Peyer's patch (tissue), 4 donors: ENCODE data around the gene ZBTB11. TPM values are rescaled to one million over a fixed set of nuclear protein-coding genes. Genes with fewer than 3 reads are reported as not detected.

Source experiments
- DNase-seq, 3 donors: peaks; one replicate each; pipeline ENCODE4 v3.0.0-alpha.2; 2017 to 2019
- H3K27ac ChIP-seq, 4 donors: fragments of 200-600 bp; sonication (generic); one replicate each; pipeline ENCODE4 v1.5.1; 2016 to 2019
- H3K27me3 ChIP-seq, 2 donors: fragments of 200-600 bp; sonication (generic); one replicate each; pipeline ENCODE4 v1.5.1; 2019
- H3K36me3 ChIP-seq, 3 donors: fragments of 200-600 bp; sonication (generic); one replicate each; pipeline ENCODE4 v1.5.1; 2016 to 2019
- H3K4me1 ChIP-seq, 4 donors: fragments of 200-600 bp; sonication (generic); one replicate each; pipeline ENCODE4 v1.5.1; 2016 to 2019
- H3K4me3 ChIP-seq, 4 donors: fragments of 200-600 bp; sonication (generic); 1 replicate in 3 of 4; 2 replicates in 1 of 4; pipeline ENCODE4 v1.5.1; 2016 to 2019; ENCODE audit warnings: mild to moderate bottlenecking in 1 of 4
- H3K9me3 ChIP-seq, 4 donors: fragments of 200-600 bp; sonication (generic); one replicate each; pipeline ENCODE4 v1.5.1; 2016 to 2019; ENCODE audit warnings: mild to moderate bottlenecking in 1 of 4
- POLR2A ChIP-seq, 2 donors: fragments of 450-650 bp; IDR thresholded peaks; one replicate each; pipeline ENCODE4 v1.5.1; 2017; ENCODE audit warnings: antibody characterized with exemption in 2 of 2, mild to moderate bottlenecking in 2 of 2, moderate library complexity in 2 of 2
- total RNA-seq, 4 donors: library from RNA; depleted of rRNA; stranded (reverse); fragments of >200 nt; gene quantifications; one replicate each; pipeline ENCODE4 v1.1.0, GENCODE V29; 2016
- TF ChIP-seq, protein P1 (sequence below), 6 experiments: fragments of 450-650 bp in 4 of 6; fragments of 200-600 bp in 2 of 6; sonication (generic) in 1 of 6; IDR thresholded peaks; one replicate each; pipeline ENCODE4 v1.5.1; 2017 to 2019; ENCODE audit warnings: antibody characterized with exemption in 6 of 6, mild to moderate bottlenecking in 3 of 6, moderate library complexity in 1 of 6

ZBTB11 gene
- total RNA-seq, 4 donors from 2014 or later: 15.5 to 25.5 (median 22.9) TPM

DNA sequence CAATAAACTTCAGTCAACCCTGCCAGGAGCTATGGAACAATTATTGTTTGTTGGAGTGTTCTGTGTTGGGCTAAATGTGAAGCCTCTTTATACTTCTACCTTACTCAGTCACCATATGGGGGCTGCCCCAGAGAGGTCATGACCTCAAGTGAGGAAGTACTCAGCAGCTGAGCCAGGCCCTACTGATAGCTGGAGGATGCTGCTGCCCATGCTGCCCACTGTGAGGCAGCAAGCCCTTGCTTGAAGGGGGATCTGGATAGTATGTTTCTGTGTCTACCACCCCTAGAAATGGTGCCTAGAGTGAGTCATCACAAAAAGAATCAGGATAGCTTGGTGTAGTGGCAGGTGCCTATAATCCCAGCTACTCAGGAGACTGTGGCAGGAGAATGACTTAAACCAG, 14.0 kb upstream of the ZBTB11 start:
- no peak overlapping the region for H3K4me3 ChIP-seq
- no peak overlapping the region for H3K27ac ChIP-seq
- H3K27me3 ChIP-seq: no peaks in the 10 kb centered on the region
- no peak for DNase-seq
- peaks cover 0 to 4% (median 0%) of the 10 kb centered on the region in 4 donors for H3K4me1 ChIP-seq
- no peak for TF ChIP-seq POLR2A (IDR thresholded peaks at IDR 0.05)
- TF ChIP-seq, protein P1, sequence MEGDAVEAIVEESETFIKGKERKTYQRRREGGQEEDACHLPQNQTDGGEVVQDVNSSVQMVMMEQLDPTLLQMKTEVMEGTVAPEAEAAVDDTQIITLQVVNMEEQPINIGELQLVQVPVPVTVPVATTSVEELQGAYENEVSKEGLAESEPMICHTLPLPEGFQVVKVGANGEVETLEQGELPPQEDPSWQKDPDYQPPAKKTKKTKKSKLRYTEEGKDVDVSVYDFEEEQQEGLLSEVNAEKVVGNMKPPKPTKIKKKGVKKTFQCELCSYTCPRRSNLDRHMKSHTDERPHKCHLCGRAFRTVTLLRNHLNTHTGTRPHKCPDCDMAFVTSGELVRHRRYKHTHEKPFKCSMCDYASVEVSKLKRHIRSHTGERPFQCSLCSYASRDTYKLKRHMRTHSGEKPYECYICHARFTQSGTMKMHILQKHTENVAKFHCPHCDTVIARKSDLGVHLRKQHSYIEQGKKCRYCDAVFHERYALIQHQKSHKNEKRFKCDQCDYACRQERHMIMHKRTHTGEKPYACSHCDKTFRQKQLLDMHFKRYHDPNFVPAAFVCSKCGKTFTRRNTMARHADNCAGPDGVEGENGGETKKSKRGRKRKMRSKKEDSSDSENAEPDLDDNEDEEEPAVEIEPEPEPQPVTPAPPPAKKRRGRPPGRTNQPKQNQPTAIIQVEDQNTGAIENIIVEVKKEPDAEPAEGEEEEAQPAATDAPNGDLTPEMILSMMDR (IDR thresholded peaks at IDR 0.05): no peak
- no peaks in the 10 kb centered on the region for H3K36me3 ChIP-seq
- H3K9me3 ChIP-seq: no peaks in the 10 kb centered on the region

DNA sequence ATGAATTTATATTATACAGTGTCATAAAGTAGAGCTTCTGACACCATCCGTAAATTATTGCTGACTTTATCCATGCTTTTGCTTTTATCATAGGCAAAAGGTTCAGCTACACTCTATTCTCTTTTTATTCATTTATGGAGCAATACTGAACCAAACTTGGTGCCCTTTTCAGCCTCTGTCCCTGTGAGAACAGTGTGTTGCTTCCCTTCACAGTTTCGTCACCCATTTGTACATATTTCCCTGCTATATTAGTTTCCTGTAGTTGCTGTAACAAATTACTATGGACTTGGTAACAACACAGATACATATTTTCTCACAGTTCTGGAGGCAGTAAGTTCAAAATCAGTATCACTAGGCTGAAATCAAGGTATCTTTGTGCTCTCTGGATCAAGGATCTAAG, 12.4 kb upstream of the ZBTB11 start:
- Histone ChIP-seq H3K27me3 (no peaks in the 10 kb centered on the region), H3K27ac (no peak overlapping the region), H3K4me1 (peaks cover 0 to 11% (median 3%) of the 10 kb centered on the region in 4 donors), H3K4me3 (no peak overlapping the region), H3K36me3 (peaks cover 0 to 1% (median 0%) of the 10 kb centered on the region in 3 donors), H3K9me3 (no peaks in the 10 kb centered on the region)
- no peak for DNase-seq
- TF ChIP-seq, protein P1 (IDR thresholded peaks at IDR 0.05): no peak
- TF ChIP-seq POLR2A (IDR thresholded peaks at IDR 0.05): no peak

DNA sequence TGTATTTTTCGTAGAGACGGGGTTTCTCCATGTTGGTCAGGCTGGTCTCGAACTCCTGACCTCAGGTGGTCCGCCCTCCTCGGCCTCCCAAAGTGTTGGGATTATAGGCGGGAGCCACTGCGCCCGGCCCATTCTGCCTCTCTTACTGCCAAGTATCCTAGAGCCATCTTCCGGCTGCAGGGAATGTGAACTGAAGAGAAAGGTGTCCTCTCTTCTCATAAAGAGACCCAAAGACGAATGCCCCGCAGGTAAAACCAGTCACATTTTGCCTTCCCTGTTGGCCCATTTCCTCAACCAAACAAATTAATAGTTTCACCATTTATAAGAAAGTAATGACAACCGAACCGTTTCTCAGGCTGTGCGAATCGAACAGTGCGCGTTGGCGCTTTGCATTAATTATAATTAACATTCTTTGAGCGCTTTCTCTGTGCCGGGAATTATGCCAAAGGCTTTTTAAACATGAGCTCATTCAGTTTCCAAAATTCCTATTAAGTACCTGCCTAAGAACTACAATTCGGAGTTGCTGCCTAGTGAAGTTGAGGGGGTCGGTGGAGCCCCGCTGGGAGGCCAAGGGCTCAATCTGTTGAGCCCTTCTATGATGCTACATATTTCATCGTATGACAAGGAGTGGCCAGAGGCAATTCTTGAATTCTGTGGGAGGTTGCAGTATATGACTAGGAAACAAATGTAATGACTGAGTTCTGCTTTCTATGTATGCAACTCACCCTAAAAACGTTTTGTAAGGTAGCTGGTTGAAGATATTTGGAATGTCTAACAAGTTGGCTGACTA, 10.4 kb upstream of the ZBTB11 start:
- Histone ChIP-seq H3K27me3 (no peaks in the 10 kb centered on the region), H3K4me1 (peaks cover 0 to 19% (median 5%) of the 10 kb centered on the region in 4 donors), H3K27ac (peak overlapping the region; percentile 81 to 95 (median 91)), H3K9me3 (no peaks in the 10 kb centered on the region), H3K4me3 (peak overlapping the region; percentile 50 to 81 (median 70)), H3K36me3 (peaks cover 0 to 21% (median 0%) of the 10 kb centered on the region in 3 donors)
- no peak for DNase-seq
- TF ChIP-seq, protein P1 (IDR thresholded peaks at IDR 0.05): no peak
- no peak for TF ChIP-seq POLR2A (IDR thresholded peaks at IDR 0.05)

DNA sequence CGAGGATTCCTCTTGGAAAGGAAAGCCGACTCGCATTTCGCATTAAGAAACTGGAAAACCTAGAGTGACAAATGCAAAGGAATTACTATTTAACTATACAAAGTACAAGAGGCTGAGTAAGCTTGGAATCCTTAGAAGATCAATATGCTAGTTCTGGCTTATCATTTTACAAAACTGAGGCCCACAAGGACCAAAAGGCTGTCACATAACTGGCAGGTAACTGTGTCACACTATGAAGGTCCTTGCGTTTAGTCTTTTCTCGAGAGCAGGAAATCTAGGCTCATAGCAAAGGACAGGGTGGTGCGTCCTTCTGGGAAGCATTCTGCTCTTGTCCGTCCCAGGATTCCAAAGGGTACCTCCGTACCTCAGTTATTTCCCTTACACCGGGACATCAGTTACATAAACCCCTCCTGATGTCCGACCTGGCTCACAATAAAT, 9.0 kb upstream of the ZBTB11 start:
- no peak for DNase-seq
- Histone ChIP-seq H3K9me3 (no peaks in the 10 kb centered on the region), H3K4me3 (peak overlapping the region; percentile 50 to 81 (median 70)), H3K4me1 (peaks cover 0 to 19% (median 5%) of the 10 kb centered on the region in 4 donors), H3K27me3 (no peaks in the 10 kb centered on the region), H3K27ac (peak overlapping the region; percentile 81 to 95 (median 91)), H3K36me3 (peaks cover 0 to 35% (median 0%) of the 10 kb centered on the region in 3 donors)
- TF ChIP-seq, protein P1 (IDR thresholded peaks at IDR 0.05): no peak
- TF ChIP-seq POLR2A (IDR thresholded peaks at IDR 0.05): no peak

DNA sequence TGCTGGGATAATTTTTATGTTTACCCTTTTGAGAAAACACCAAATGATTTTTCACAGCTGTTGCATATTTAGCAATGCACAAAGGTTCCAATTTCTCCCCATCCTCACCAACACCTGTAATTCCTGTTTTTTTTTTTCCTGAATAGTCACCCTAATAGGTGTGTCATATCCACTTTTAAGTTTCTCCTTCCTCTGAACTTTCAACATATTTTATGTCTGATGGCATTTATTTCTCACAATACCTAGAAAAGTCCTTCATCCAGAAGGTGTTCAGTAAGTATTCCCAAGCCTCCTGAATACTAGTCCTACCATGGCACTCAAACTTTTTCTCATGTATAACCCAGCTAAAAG, 8.1 kb upstream of the ZBTB11 start:
- H3K27ac ChIP-seq: peak overlapping the region; percentile 8 to 95 (median 85)
- no peak for TF ChIP-seq POLR2A (IDR thresholded peaks at IDR 0.05)
- TF ChIP-seq, protein P1 (IDR thresholded peaks at IDR 0.05): no peak
- H3K4me1 ChIP-seq: peaks cover 0 to 19% (median 5%) of the 10 kb centered on the region in 4 donors

More for the DNA sequence above, 8.1 kb upstream of the ZBTB11 start:
- no peaks in the 10 kb centered on the region for H3K9me3 ChIP-seq
- H3K36me3 ChIP-seq: peaks cover 0 to 44% (median 0%) of the 10 kb centered on the region in 3 donors
- DNase-seq: no peak
- peak overlapping the region in 3 of 4 donors; percentile 4 to 81 (median 65) for H3K4me3 ChIP-seq
- no peaks in the 10 kb centered on the region for H3K27me3 ChIP-seq
